B cell (primary cell): ENCODE data around the gene FLT1. TPM values are rescaled to one million over a fixed set of nuclear protein-coding genes. Genes with fewer than 3 reads are reported as not detected.

Source experiments
- ATAC-seq: fragments of 200-7000 bp; cut with Tn5 transposase; one replicate; pipeline ENCODE4 v1.10.0; 2021; ENCODE audit warnings: low read depth, mild to moderate bottlenecking, moderate number of reproducible peaks, moderate library complexity
- CTCF ChIA-PET: fragments of 350-600 bp; sonication (Branson Sonifier 250); formaldehyde crosslinking; loops from one replicate; lab custom pipeline; 2021; ENCODE audit warnings: antibody characterized with exemption, inconsistent platforms; lab: Charles Lee
- POLR2A ChIA-PET: fragments of 350-600 bp; sonication (Branson Sonifier 250); formaldehyde crosslinking; loops from one replicate; lab custom pipeline; 2021; ENCODE audit warnings: antibody characterized with exemption; lab: Charles Lee
- DNase-seq: peaks from one replicate; pipeline ENCODE4 v3.0.0; 2013
- H2AFZ ChIP-seq: 2 replicates; pipeline ENCODE4 v1.6.1; 2012; ENCODE audit warnings: mild to moderate bottlenecking, low read depth, low read length; ENCODE audit not compliant: insufficient read depth, poor library complexity, severe bottlenecking
- H3K27ac ChIP-seq, 2 donors: 1 replicate in 1 of 2; 2 replicates in 1 of 2; pipeline ENCODE4 v1.5.1; 2012 to 2013; ENCODE audit warnings: low read length in 2 of 2, mild to moderate bottlenecking in 2 of 2, moderate library complexity in 1 of 2
- H3K27me3 ChIP-seq, 4 experiments: fragments of 200-600 bp in 1 of 4; sonication (generic) in 1 of 4; replicated peaks in 1 of 4; 1 replicate in 2 of 4; 2 replicates in 2 of 4; pipeline versions ENCODE4 v1.6.1 to v1.7.0; 2013 to 2016; ENCODE audit warnings: low read length in 3 of 4, mild to moderate bottlenecking in 2 of 4, mixed read lengths in 1 of 4, moderate library complexity in 1 of 4; ENCODE audit not compliant: insufficient read depth in 4 of 4, control insufficient read depth in 3 of 4; ENCODE audit errors: control extremely low read depth in 1 of 4
- H3K36me3 ChIP-seq, 2 experiments: replicated peaks in 1 of 2; 1 replicate in 1 of 2; 2 replicates in 1 of 2; pipeline versions ENCODE4 v1.6.1 to v1.7.1; 2013; ENCODE audit warnings: low read length in 1 of 2; ENCODE audit not compliant: insufficient read depth in 2 of 2, control insufficient read depth in 1 of 2; ENCODE audit errors: control extremely low read depth in 1 of 2, extremely low read depth in 1 of 2
- H3K4me1 ChIP-seq, 2 donors: fragments of 200-600 bp in 1 of 2; sonication (generic) in 1 of 2; 1 replicate in 1 of 2; 2 replicates in 1 of 2; pipeline versions ENCODE4 v1.5.1 to v1.6.1; 2013 to 2017; ENCODE audit warnings: low read length in 2 of 2; ENCODE audit not compliant: control insufficient read depth in 2 of 2, insufficient read depth in 2 of 2
- H3K4me2 ChIP-seq: replicated peaks from 2 replicates; pipeline ENCODE3; 2012; ENCODE audit warnings: mild to moderate bottlenecking, low read depth, low read length; ENCODE audit not compliant: poor library complexity, severe bottlenecking
- H3K4me3 ChIP-seq, 5 experiments: fragments of 200-600 bp in 1 of 5; sonication (generic) in 1 of 5; 1 replicate in 3 of 5; 2 replicates in 2 of 5; pipeline versions ENCODE4 v1.5.1 to v1.7.0; 2011 to 2016; ENCODE audit warnings: low read length in 4 of 5, mild to moderate bottlenecking in 4 of 5, low read depth in 2 of 5, control low read depth in 1 of 5, moderate library complexity in 1 of 5; ENCODE audit not compliant: insufficient read depth in 1 of 5; ENCODE audit errors: control extremely low read depth in 1 of 5, extremely low read depth in 1 of 5
- H3K79me2 ChIP-seq: fragments of 200-600 bp; sonication (generic); one replicate; pipeline ENCODE4 v1.6.0; 2016; ENCODE audit warnings: low read length; ENCODE audit not compliant: control insufficient read depth, insufficient read depth
- H3K9ac ChIP-seq: fragments of 200-600 bp; sonication (generic); 2 replicates; pipeline ENCODE4 v1.6.1; 2017; ENCODE audit warnings: mild to moderate bottlenecking, low read length, moderate library complexity
- H3K9me3 ChIP-seq, 3 donors: one replicate each; pipeline versions ENCODE4 v1.6.1 to v1.7.1; 2013; ENCODE audit warnings: low read length in 2 of 3; ENCODE audit not compliant: control insufficient read depth in 2 of 3, insufficient read depth in 1 of 3; ENCODE audit errors: control extremely low read depth in 1 of 3
- H4K20me1 ChIP-seq: 2 replicates; pipeline ENCODE4 v1.6.0; 2012; ENCODE audit warnings: mild to moderate bottlenecking, low read length; ENCODE audit not compliant: insufficient read depth, control insufficient read depth, poor library complexity, severe bottlenecking
- H3K27ac Mint-ChIP-seq: one replicate; pipeline ENCODE4 v1.8.0; 2021; ENCODE audit warnings: mixed read lengths
- H3K27me3 Mint-ChIP-seq: one replicate; pipeline ENCODE4 v1.8.0; 2021; ENCODE audit warnings: mixed read lengths
- H3K4me1 Mint-ChIP-seq: one replicate; pipeline ENCODE4 v1.8.0; 2021; ENCODE audit warnings: mixed read lengths
- H3K4me3 Mint-ChIP-seq: one replicate; pipeline ENCODE4 v1.8.0; 2021; ENCODE audit warnings: mixed read lengths
- H3K9me3 Mint-ChIP-seq: one replicate; pipeline ENCODE4 v1.8.0; 2022; ENCODE audit warnings: mixed read lengths; ENCODE audit not compliant: insufficient read depth
- CTCF ChIP-seq: fragments of 200-600 bp; IDR thresholded peaks from one replicate; pipeline ENCODE4 v1.8.0; 2022; ENCODE audit warnings: antibody characterized with exemption, mild to moderate bottlenecking
- EZH2 ChIP-seq: IDR thresholded peaks from 2 replicates; pipeline ENCODE4 v1.6.1; 2012; ENCODE audit warnings: borderline replicate concordance, low read depth, mild to moderate bottlenecking, moderate library complexity, low read length; ENCODE audit not compliant: insufficient read depth, poor library complexity, severe bottlenecking
- WGBS: methylation state at CpG from one replicate; pipeline ENCODE4 v1.1.5; 2013; ENCODE audit warnings: missing lambda C conversion rate; ENCODE audit not compliant: insufficient coverage; 5-methylcytosine and 5-hydroxymethylcytosine counted together
- intact Hi-C: fragments of 100-400 bp; cut with micrococcal nuclease; formaldehyde crosslinking; loops from one replicate; pipeline ENCODE4 v1.10.0; 2022
- polyA plus RNA-seq: library from polyadenylated mRNA; depleted of rRNA; stranded (reverse); fragments of >200 nt; gene quantifications from 2 replicates; pipeline ENCODE4 v1.2.3, GENCODE V29; 2012
- total RNA-seq, 2 donors: library from RNA; stranded (reverse); fragments of 120-200 nt in 1 of 2; gene quantifications; 1 replicate in 1 of 2; 2 replicates in 1 of 2; pipeline versions ENCODE4 v1.2.3 to v1.2.4, GENCODE V29; 2013 to 2022

Gene FLT1
- total and polyA plus RNA-seq, 2 donors (not counting 1 experiment from before 2014, with no cell fraction given), result 1.1 to 1.2 TPM

GRCh38 chr13:28542804-28543203, 47.9 kb upstream of the FLT1 start:
- intact Hi-C loops, result no loop called here
- H3K36me3 ChIP-seq, result no peaks in the 10 kb centered on the region
- WGBS, result 82% methylated on average over 2 of the region's 4 CpGs
- no peaks in the 10 kb centered on the region for H3K4me1 ChIP-seq
- Mint-ChIP-seq H3K27ac (no peak overlapping the region), H3K4me1 (peaks cover 8% of the 10 kb centered on the region), H3K9me3 (peaks cover 5% of the 10 kb centered on the region), H3K27me3 (peaks cover 31% of the 10 kb centered on the region), H3K4me3 (no peak overlapping the region)
- TF ChIP-seq CTCF (no peak), EZH2 (no peak)
- H3K4me3 ChIP-seq, result no peak overlapping the region
- POLR2A ChIA-PET, result no interaction called here
- H3K9ac ChIP-seq, result no peak overlapping the region
- H3K79me2 ChIP-seq, result no peaks in the 10 kb centered on the region
- H3K4me2 ChIP-seq, result no peak overlapping the region
- ATAC-seq (no peak), DNase-seq (no peak)
- no peak overlapping the region for H3K27ac ChIP-seq
- H3K9me3 ChIP-seq, result peaks cover 0 to 17% (median 11%) of the 10 kb centered on the region in 3 donors
- H4K20me1 ChIP-seq, result no peaks in the 10 kb centered on the region
- no peak overlapping the region for H2AFZ ChIP-seq
- peaks cover 0 to 11% (median 4%) of the 10 kb centered on the region in 4 experiments for H3K27me3 ChIP-seq
- CTCF ChIA-PET, result interaction anchor here (0.6 kb wide), 1 partner anchor 219 kb away, joined by 3 read pairs; no protein-coding TSS in a partner anchor

- Mint-ChIP-seq H3K27me3 (peaks cover 25% of the 10 kb centered on the region), H3K4me3 (no peak overlapping the region), H3K4me1 (peaks cover 8% of the 10 kb centered on the region), H3K27ac (no peak overlapping the region), H3K9me3 (peaks cover 5% of the 10 kb centered on the region)
- POLR2A ChIA-PET, result no interaction called here
- DNase-seq (no peak), ATAC-seq (no peak)
- Histone ChIP-seq H3K27me3 (peaks cover 0 to 11% (median 2%) of the 10 kb centered on the region in 4 experiments), H3K79me2 (no peaks in the 10 kb centered on the region), H2AFZ (no peak overlapping the region), H3K4me2 (no peak overlapping the region), H3K4me3 (no peak overlapping the region), H3K9ac (no peak overlapping the region), H3K27ac (no peak overlapping the region), H3K4me1 (no peaks in the 10 kb centered on the region), H3K9me3 (peaks cover 0 to 17% (median 11%) of the 10 kb centered on the region in 3 donors), H4K20me1 (no peaks in the 10 kb centered on the region), H3K36me3 (no peaks in the 10 kb centered on the region)
- intact Hi-C loops, result no loop called here
- 100% methylated on average over 1 of the region's 2 CpGs for WGBS
- TF ChIP-seq EZH2 (no peak), CTCF (no peak)
- CTCF ChIA-PET, result no interaction called here
Observed at GRCh38 chr13:28541966-28542365, 47.0 kb upstream of the FLT1 start.
